ENCODE data around the gene STRN4.

DNA sequence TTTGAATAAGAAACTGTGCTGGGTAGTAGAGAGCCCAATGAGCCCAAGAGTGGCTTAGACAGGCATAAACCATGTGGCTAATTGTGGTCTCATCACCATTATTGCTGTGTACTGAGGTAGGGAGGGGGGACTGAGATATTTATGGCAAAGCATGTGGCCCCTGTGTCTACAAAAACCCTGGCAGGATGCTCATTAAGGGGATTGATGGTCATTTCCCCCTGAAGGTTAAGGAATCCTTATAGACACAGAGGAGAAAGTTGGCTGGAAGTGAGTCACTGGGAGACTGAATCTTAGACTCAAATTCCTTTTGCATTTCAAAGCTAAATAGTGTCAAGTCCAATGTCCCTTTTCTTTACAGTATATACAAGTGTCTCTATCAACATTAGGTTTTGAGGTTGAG, 75.4 kb downstream of the STRN4 start:
- TF ChIP-seq, protein P1, sequence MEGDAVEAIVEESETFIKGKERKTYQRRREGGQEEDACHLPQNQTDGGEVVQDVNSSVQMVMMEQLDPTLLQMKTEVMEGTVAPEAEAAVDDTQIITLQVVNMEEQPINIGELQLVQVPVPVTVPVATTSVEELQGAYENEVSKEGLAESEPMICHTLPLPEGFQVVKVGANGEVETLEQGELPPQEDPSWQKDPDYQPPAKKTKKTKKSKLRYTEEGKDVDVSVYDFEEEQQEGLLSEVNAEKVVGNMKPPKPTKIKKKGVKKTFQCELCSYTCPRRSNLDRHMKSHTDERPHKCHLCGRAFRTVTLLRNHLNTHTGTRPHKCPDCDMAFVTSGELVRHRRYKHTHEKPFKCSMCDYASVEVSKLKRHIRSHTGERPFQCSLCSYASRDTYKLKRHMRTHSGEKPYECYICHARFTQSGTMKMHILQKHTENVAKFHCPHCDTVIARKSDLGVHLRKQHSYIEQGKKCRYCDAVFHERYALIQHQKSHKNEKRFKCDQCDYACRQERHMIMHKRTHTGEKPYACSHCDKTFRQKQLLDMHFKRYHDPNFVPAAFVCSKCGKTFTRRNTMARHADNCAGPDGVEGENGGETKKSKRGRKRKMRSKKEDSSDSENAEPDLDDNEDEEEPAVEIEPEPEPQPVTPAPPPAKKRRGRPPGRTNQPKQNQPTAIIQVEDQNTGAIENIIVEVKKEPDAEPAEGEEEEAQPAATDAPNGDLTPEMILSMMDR (IDR thresholded peaks at IDR 0.05): no peak
- TF ChIP-seq POLR2A (IDR thresholded peaks at IDR 0.05) (no peak), EP300 (IDR thresholded peaks at IDR 0.05) (no peak)

All from tibial nerve (tissue), 4 donors.